ENCODE results near the gene MMP2.

MMP2 gene

GRCh38 chr16:55478827-55479429, at the start of gene MMP2:
Gene MMP2 (plus strand): TSS chr16:55479198. CDS start chr16:55479480, 282 bp downstream.
- no peak for DNase-seq (ENCODE audit: low spot score)
- in situ Hi-C loops (cut with MboI; ENCODE audit: low pct_unique_long_range_greater_than_20kb, low sequenced_read_pairs, unreplicated experiment): no loop called here
- TF ChIP-seq CTCF (IDR thresholded peaks at IDR 0.05; ENCODE audit: extremely low read depth, insufficient read depth, missing control alignments): no peak

GRCh38 chr16:55433030-55433429, 46.0 kb upstream of the MMP2 start:
- in situ Hi-C loops (cut with MboI; ENCODE audit: low pct_unique_long_range_greater_than_20kb, low sequenced_read_pairs, unreplicated experiment): no loop called here
- no peak for DNase-seq (ENCODE audit: low spot score)
- TF ChIP-seq CTCF (IDR thresholded peaks at IDR 0.05; ENCODE audit: extremely low read depth, insufficient read depth, missing control alignments): no peak

DNA sequence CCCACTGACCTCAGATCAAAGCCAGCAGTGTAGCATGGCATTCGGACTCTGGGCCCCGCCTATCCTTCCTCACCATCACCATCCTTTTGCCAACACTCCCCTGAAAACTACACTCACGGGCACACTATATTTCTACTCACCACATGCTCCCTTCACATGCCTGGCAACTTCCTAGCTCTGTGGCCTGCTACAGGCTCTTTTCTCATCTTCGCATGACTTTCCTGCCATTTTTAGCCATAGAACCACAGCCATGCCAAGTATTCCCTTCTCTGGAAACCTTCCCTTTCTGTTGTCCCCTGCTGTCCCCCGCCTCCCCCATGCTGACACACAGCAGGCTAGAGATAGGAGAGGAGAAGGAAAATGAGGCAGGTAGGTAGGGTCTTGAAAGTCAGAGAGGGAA, 45.5 kb upstream of the MMP2 start:
- DNase-seq (ENCODE audit: low spot score): no peak
- in situ Hi-C loops (cut with MboI; ENCODE audit: low pct_unique_long_range_greater_than_20kb, low sequenced_read_pairs, unreplicated experiment): no loop called here
- no peak for TF ChIP-seq CTCF (IDR thresholded peaks at IDR 0.05; ENCODE audit: extremely low read depth, insufficient read depth, missing control alignments)

- no peak for TF ChIP-seq CTCF (IDR thresholded peaks at IDR 0.05; ENCODE audit: extremely low read depth, insufficient read depth, missing control alignments)
- in situ Hi-C loops (cut with MboI; ENCODE audit: low pct_unique_long_range_greater_than_20kb, low sequenced_read_pairs, unreplicated experiment): no loop called here
- DNase-seq (ENCODE audit: low spot score): no peak
These were observed 45.0 kb upstream of the MMP2 start for GRCh38 chr16:55434000-55434399.

GRCh38 chr16:55435387-55435786, 43.6 kb upstream of the MMP2 start:
- DNase-seq (ENCODE audit: low spot score): no peak
- in situ Hi-C loops (cut with MboI; ENCODE audit: low pct_unique_long_range_greater_than_20kb, low sequenced_read_pairs, unreplicated experiment): no loop called here
- TF ChIP-seq CTCF (IDR thresholded peaks at IDR 0.05; ENCODE audit: extremely low read depth, insufficient read depth, missing control alignments): no peak

DNA sequence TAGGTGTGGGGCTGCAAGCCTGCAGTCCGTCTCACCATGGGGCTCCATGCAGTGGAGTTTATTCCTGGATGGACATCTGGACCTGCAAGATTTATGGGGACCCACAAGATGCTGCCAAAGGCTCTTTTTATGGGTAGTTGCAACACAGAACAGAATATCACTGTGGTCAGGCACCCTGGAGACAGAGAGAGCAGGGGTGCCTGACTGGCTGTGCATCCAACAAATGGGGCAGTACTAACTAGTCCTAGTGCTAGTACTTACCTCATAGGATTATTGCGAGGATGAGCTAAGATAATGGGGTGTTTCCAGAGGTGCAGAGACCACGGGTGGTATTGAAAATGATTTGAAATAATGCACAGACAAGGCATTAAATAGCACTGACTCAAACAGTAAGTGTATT, 42.4 kb upstream of the MMP2 start:
- in situ Hi-C loops (cut with MboI; ENCODE audit: low pct_unique_long_range_greater_than_20kb, low sequenced_read_pairs, unreplicated experiment): no loop called here
- no peak for TF ChIP-seq CTCF (IDR thresholded peaks at IDR 0.05; ENCODE audit: extremely low read depth, insufficient read depth, missing control alignments)

More for the DNA sequence above, 42.4 kb upstream of the MMP2 start:
- no peak for DNase-seq (ENCODE audit: low spot score)
